Measurements from ENCODE around the gene IL6ST.

Gene IL6ST

DNA sequence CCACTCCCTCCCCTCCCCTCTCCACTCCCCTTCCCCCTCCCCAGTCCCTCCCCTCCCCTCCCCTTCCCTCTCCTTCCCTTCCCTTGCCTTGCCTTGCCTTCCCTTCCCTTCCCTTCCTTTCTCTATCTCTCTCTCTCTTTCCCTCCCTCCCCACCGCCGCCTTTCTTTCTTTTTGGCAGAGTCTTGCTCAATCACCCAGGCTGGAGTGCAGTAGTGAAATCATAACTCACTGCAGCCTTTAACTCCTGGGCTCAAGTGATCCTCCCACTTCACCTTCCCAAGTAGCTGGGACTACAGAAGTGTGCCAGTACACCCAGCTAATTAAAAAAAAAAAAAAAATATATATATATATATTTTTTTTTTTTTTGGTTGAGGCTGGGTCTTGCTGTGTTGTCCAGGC lies 98.1 kb downstream of the IL6ST start:
- no peak for DNase-seq

DNA sequence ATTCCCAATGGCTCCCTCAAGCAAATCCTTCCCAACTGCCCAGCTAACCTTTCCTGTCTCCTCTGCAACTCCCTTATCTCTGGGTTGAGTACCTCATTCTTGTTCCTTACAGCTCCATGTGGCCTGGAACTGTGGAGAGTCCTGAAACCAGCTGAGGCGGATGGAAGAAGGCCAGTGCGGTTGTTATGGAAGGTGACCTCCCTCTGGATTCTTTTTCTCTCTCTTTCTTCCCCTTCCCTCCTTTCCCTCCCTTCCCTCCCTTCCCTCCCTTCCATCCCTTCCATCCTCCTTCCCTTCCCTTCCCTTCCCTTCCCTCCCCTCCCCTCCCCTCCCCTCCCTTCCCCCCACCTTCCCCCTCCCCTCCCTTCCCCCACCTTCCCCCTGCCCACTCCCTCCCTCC lies 98.5 kb downstream of the IL6ST start:
- DNase-seq = no peak

DNA sequence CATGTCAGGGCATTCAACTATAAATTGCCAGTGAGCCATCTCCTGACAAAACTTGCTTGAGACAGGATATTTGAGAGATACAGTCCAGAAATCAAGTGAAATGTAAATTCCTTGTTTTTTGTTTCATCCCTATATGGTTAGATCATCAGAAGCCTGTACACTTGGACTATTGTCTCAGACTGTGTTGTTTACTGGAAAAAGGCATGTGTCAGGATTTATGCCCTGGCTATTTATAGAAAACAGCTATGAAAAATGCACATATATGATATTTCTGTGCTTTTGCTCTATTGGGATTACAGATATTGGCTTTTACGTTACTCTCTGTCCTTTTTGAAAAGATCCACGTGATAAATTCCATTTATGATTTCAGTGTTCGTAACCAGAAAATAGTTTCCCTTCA lies 99.4 kb downstream of the IL6ST start:
- DNase-seq = no peak

DNA sequence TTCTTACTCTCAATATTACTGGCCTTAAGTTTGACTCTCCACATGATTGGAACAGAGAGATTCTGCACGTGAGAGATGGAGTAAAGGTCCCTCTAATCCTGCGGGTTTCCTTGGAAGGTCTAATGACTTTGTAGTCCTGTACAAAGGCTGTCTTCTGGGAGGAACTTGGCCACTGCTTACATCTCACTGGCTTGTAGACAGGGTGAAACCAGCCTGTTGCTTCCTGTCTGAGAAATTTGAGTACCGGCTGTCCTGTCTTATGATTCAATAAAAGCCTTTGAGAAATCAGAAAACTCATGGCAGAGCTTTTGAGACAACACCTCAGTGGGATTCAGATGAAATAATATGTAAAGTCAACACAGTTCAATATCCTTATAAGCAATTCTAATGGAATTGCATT lies 100.6 kb downstream of the IL6ST start:
- DNase-seq = no peak

DNA sequence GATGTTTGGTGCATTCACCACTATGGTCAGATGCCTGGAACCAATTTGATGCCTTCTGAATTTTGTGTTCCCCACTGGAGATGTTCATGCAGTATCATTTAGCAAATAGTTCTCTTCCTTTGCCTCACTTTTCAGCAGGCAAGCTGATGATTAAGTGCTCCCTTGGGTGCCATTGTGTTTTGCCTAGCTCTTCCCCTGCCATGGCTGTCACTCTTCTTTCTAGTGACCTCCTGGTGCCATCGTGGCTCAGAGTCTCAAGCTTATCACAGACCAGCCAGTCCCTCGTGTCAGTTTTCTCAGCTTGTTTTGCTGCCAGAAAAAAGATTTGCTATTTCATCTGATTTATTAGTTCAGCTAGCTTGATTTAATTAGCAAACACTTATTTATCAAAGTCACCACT lies 102.3 kb downstream of the IL6ST start:
- no peak for DNase-seq

DNA sequence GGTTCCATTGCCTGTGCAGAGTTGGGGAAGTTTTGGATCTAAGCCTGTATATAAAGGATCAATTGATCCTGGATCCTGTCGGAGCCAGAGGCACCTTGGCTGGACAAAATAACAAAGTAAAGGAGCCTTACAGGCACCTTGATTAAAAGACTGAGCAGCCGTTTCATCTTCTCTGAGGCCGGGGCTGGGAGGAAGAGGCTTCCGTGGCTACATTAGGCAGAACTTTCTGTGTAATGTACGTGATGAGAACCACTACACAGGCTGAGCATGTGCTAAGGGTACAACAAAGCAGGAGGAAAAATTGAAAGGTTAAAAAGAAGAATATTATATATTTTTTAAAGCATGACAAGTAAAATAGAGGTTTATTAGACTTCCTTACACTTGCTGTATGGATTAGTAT lies 106.6 kb downstream of the IL6ST start:
- DNase-seq = no peak

DNA sequence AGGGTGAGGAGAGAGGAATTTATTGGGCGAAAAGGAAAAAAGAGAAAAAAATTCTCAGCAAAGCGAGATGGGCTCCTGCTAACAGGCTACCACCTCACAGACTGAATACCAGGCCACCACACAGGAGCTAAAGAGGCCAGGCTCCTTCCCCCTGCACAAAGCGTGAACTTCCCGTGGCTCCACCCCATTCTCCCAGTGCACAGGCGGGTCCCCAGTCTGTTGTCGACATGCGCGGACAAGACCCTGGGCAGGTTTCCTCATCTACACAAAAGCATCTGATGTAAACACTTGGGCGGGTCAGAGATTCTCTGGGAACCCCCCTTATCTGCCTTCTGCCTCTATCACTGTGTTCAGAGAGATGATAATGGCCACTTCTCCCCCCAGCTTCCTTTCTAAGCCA lies 109.4 kb downstream of the IL6ST start:
- DNase-seq = no peak

Measured in hypothalamus (tissue), 51 donors.